ENCODE results near the gene CBARP. TPM values are rescaled to one million over a fixed set of nuclear protein-coding genes. Genes with fewer than 3 reads are reported as not detected.

The CBARP gene
- total RNA-seq, 4 donors from 2014 or later, result 0.38 to 1.6 (median 1.2) TPM

DNA sequence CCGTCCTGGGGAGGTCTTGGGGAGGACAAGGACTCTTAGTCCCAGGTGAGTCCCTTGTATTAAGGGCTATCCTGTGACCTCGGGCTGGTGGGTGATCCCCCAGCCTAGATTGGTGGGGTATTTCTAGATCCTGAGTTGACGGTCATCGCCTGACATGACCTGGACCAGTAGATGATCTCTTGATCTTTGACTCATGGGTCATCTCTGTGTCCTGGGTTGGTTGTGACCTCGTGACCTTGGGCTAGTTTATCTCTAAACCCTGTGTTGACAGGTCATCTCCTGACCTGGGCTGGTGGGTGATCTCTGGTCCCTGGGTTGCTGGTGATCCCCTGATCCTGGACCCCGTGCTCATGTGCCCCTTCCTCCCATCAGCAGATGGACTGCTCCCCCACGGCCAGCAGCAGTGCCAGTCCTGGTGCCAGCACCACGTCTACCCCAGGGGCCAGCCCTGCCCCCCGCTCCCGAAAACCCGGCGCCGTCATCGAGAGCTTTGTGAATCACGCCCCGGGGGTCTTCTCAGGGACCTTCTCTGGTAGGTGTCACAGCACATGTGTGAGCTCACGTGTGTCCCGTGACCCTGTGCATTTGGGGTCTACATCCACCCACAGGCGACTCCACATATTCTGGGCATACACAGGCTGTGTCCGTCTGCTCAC, 16.9 kb upstream of the CBARP start:
- Histone ChIP-seq H3K4me1 (peaks cover 65 to 90% (median 73%) of the 10 kb centered on the region in 3 donors), H3K36me3 (peaks cover 35 to 77% (median 38%) of the 10 kb centered on the region in 3 donors), H3K9me3 (no peaks in the 10 kb centered on the region), H3K27ac (peak overlapping the region; percentile 98 to 100 (median 100)), H3K27me3 (no peaks in the 10 kb centered on the region), H3K4me3 (peak overlapping the region in 2 of 4 donors; percentile 87 to 94)
- intact Hi-C loops (cut with DNase I), result no loop called here
- WGBS, 2 donors, result 67 to 78% methylated on average over 1 to 10 of the region's 20 CpGs
- TF ChIP-seq POLR2A (IDR thresholded peaks at IDR 0.05), result no peak
- TF ChIP-seq, protein P1, sequence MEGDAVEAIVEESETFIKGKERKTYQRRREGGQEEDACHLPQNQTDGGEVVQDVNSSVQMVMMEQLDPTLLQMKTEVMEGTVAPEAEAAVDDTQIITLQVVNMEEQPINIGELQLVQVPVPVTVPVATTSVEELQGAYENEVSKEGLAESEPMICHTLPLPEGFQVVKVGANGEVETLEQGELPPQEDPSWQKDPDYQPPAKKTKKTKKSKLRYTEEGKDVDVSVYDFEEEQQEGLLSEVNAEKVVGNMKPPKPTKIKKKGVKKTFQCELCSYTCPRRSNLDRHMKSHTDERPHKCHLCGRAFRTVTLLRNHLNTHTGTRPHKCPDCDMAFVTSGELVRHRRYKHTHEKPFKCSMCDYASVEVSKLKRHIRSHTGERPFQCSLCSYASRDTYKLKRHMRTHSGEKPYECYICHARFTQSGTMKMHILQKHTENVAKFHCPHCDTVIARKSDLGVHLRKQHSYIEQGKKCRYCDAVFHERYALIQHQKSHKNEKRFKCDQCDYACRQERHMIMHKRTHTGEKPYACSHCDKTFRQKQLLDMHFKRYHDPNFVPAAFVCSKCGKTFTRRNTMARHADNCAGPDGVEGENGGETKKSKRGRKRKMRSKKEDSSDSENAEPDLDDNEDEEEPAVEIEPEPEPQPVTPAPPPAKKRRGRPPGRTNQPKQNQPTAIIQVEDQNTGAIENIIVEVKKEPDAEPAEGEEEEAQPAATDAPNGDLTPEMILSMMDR (IDR thresholded peaks at IDR 0.05), result no peak
- DNase-seq, result no peak

DNA sequence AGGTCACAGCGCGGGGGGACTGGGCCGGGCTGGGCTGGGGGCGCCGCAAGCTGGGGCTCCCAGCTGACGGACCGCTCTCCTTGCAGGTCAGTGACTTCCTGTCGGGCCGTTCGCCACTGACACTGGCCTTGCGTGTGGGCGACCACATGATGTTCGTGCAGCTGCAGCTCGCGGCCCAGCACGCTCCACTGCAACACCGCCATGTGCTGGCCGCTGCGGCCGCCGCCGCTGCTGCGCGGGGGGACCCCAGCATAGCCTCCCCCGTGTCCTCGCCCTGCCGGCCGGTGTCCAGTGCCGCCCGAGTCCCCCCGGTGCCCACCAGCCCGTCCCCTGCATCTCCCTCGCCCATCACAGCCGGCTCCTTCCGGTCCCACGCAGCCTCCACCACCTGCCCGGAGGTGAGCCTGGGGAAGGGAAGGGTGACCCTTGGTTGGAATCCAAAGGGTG, 16.3 kb upstream of the CBARP start:
- peaks cover 35 to 77% (median 38%) of the 10 kb centered on the region in 3 donors for H3K36me3 ChIP-seq

DNA sequence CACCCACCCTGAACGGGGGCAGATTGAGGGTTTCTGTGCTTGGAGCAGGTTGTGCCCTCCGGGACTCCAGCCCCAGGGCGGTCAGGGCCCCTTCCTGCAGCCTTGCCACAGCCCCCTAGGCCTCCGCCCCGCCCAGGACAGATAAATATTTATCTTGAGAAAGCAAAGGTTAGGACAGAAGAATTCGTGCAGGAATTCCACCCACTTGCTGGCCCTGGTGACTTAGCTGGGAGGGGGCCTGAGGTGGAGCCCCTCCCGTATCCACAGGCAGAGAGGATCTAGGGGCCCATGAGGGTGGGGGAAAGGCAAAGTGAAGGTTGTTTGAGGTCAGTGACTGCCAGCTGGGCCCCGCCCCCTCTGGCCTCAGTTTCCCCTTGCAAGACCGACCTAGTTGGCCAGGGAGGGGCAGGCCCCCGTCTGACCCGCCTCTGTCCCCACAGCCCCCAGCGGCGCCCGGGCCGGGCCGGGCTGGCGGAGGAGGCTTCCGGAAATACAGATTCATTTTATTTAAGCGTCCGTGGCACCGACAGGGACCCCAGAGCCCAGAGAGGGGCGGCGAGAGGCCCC, 15.8 kb upstream of the CBARP start:
- intact Hi-C loops (cut with DNase I), result no loop called here
- peaks cover 35 to 77% (median 38%) of the 10 kb centered on the region in 3 donors for H3K36me3 ChIP-seq
- peak overlapping the region; percentile 73 to 98 (median 90) for H3K4me3 ChIP-seq
- H3K27ac ChIP-seq, result peak overlapping the region; percentile 98 to 100 (median 100)
- TF ChIP-seq POLR2A (IDR thresholded peaks at IDR 0.05), result no peak
- no peak for DNase-seq
- peaks cover 54 to 80% (median 63%) of the 10 kb centered on the region in 3 donors for H3K4me1 ChIP-seq
- no peaks in the 10 kb centered on the region for H3K27me3 ChIP-seq
- WGBS, 2 donors, result 12 to 24% methylated on average over 4 to 11 of the region's 23 CpGs
- no peaks in the 10 kb centered on the region for H3K9me3 ChIP-seq

More for the DNA sequence above, 16.3 kb upstream of the CBARP start:
- peak overlapping the region; percentile 9 to 94 (median 80) for H3K4me3 ChIP-seq
- H3K27me3 ChIP-seq, result no peaks in the 10 kb centered on the region
- 43 to 75% methylated on average over 12 to 13 of the region's 37 CpGs for WGBS, 2 donors
- TF ChIP-seq, protein P1 (IDR thresholded peaks at IDR 0.05), result no peak
- TF ChIP-seq POLR2A (IDR thresholded peaks at IDR 0.05), result no peak
- peaks cover 59 to 85% (median 68%) of the 10 kb centered on the region in 3 donors for H3K4me1 ChIP-seq
- no peaks in the 10 kb centered on the region for H3K9me3 ChIP-seq
- H3K27ac ChIP-seq, result peak overlapping the region; percentile 98 to 100 (median 100)
- intact Hi-C loops (cut with DNase I), result no loop called here
- no peak for DNase-seq

DNA sequence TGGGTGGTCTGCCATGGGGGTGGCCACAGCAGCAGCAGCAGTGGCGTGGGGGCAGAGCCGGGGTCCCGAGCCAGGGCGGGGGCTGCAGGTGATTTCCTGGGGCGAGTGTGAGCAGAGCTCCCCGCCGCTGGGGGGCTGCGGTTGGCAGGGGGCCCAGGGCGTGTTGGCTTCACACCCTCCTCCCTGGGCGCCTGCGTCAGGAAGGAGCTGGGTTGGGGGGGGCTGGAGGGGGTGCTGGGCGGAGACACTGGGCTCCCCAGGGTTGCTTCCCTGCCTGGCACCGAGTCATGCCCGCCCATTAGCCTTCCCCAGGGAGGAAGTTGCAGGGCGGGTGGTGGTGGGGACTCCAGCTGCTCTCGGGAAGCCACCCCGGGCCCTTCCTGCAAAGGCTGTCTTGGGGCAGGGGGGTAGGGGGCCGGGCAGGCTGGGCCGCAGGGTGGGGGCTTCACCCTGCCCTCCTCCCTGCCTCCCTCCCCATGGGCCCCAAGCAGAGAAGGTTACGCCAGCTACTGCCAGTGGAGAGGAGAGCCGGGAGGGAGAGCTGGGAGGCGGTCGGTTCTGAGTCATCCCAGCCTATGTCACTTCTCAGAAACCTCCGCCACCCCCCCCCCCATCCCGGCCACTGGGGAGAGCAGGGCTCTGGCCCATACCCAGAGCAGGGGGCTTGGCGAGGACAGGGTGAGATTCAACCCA, 15.2 kb upstream of the CBARP start:
- H3K4me3 ChIP-seq, result peak overlapping the region; percentile 73 to 98 (median 90)
- H3K27me3 ChIP-seq, result no peaks in the 10 kb centered on the region
- H3K36me3 ChIP-seq, result peaks cover 35 to 70% (median 38%) of the 10 kb centered on the region in 3 donors
- intact Hi-C loops (cut with DNase I), result no loop called here
- 0% methylated on average over 4 of the region's 26 CpGs; no CpG with 5 or more reads in 1 of the 2 donors for WGBS, 2 donors
- TF ChIP-seq POLR2A (IDR thresholded peaks at IDR 0.05), result peak in 1 of 4 donors; percentile 20
- TF ChIP-seq, protein P1 (IDR thresholded peaks at IDR 0.05), result peak in 2 of 6 experiments; percentile 15 to 34
- peak overlapping the region; percentile 98 to 100 (median 100) for H3K27ac ChIP-seq
- H3K9me3 ChIP-seq, result no peaks in the 10 kb centered on the region
- peaks cover 50 to 79% (median 60%) of the 10 kb centered on the region in 3 donors for H3K4me1 ChIP-seq
- peak; percentile 81 for DNase-seq

DNA sequence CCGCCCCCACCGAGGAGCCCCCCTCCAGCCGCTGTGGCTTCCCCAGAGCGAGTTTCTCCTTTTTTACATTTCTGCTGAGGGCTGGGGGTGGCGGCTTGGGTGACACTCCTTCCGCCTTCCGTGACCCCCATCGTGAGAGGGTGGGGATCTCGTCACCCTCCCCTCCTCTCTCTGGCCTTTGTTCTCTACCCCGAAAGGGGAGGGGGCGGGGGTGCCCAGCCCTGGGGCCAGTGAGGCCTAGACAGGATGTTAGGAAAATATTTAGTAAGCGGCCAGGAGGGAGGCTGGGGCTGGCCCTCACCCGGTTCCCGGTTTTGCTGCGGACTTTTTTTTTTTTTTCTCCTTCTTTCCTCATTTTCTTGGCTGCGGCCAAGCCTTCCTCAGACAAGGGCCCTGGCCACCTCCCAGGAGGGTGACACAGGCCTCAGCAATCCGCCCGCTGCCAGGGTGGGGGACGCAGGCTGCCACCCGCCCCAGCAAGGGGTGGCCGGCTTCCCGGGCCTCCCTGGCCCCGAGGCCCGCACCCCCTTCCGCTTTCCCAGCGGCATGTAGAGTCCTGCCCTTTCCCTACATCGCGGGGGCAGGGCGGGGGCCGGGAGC, 14.5 kb upstream of the CBARP start:
- H3K27me3 ChIP-seq, result no peaks in the 10 kb centered on the region
- intact Hi-C loops (cut with DNase I), result no loop called here
- peaks cover 35 to 64% (median 38%) of the 10 kb centered on the region in 3 donors for H3K36me3 ChIP-seq
- WGBS, 2 donors, result 1 to 3% methylated on average over 11 to 16 of the region's 30 CpGs
- no peaks in the 10 kb centered on the region for H3K9me3 ChIP-seq
- TF ChIP-seq, protein P1 (IDR thresholded peaks at IDR 0.05), result no peak
- TF ChIP-seq POLR2A (IDR thresholded peaks at IDR 0.05), result peak in 2 of 4 donors; percentile 26 to 30
- DNase-seq, result peak; percentile 83
- peak overlapping the region; percentile 73 to 98 (median 90) for H3K4me3 ChIP-seq
- peaks cover 50 to 79% (median 60%) of the 10 kb centered on the region in 3 donors for H3K4me1 ChIP-seq
- peak overlapping the region; percentile 98 to 100 (median 100) for H3K27ac ChIP-seq
